ENCODE results near the gene TRPV5.

DNA sequence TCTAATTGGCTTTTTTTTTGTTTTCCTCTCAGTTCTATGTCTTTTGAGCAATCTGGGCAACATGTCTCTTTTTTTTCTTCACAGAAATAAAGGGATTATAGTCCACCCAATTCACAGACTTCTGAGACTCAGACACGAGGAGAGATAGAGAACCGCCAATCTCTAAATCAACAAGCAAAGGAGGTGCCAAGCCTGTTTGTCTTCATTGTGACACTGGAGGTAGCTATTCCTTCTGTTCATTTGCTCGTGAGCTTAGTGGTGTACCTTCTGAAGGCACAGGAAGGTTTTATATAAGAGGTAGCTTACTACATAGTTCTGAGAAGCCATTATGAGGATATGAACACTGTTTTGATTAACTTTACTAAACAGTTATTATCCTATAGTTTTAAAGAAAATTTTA is 72.6 kb downstream of the TRPV5 start:
- TF ChIP-seq CTCF (conservative IDR thresholded peaks at IDR 0.05 in 1 of 2, IDR thresholded peaks at IDR 0.05 in 1 of 2; ENCODE audit: low read depth in 1 of 2, low read length in 2 of 2) (no peak), EZH2 (IDR thresholded peaks at IDR 0.05; ENCODE audit: low read length, missing control alignments) (no peak)

Measured in fibroblast of lung (primary cell).